ENCODE measurements around the gene ALG9. TPM values are rescaled to one million over a fixed set of nuclear protein-coding genes. Genes with fewer than 3 reads are reported as not detected.

Gene ALG9
- polyA plus RNA-seq, 1 donor from 2014 or later: 92.1 TPM

DNA sequence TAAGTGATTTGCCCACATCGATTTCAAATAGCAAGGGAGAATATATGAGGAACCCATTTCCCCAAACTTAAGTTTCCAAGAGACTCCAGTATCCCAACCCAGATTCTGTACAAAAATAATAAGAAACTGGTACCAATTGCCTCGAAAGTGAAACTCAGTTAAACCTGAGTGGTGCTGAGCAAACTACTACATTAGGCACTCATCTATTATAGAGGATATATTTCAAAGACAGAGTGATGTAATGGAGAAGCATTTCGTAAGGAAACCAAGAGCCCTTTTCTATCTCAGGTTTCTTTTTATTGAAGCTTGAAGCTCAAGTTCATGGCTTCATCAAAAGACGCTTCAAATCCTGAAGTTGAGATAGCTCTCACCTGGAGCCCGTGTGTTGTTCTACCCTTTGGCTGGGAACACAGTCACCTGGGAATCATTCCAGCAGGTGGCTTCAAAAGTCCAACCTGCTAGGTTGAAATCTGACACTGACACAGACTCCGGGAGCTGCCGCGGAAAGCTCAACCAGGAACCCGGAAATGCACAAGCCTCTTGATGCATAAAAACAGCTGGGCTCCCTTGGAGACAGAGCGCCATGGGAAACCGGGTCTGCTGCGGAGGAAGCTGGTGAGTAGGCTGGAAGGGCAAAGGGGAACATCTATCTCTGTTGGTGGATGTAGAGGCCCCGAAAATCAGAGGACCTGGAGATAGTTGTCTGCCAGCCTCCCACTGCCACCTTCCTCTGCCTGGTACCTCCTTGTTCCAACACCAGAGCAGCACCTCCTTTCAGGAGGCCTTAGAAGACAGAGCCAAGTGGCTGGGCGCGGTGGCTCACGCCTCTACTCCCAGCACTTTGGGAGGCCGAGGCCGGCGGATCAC is 47.2 kb upstream of the ALG9 start, which contains the start of gene C11orf52:
C11orf52 (plus strand) TSS at position 524 of the 867 bp plus-strand sequence; CDS start at position 584, 60 bp downstream.
- no peaks in the 10 kb centered on the region for H3K9me3 ChIP-seq (ENCODE audit: low read length)
- H3K4me2 ChIP-seq (ENCODE audit: low read length): no peak within 1 kb of the TSS
- H3K36me3 ChIP-seq (ENCODE audit: insufficient read depth, low read length): no peaks in the 10 kb centered on the region
- H3F3A ChIP-seq (ENCODE audit: insufficient read depth, low read length, poor library complexity, severe bottlenecking): no peaks in the 10 kb centered on the region
- no peaks in the 10 kb centered on the region for H4K20me1 ChIP-seq (ENCODE audit: insufficient read depth)
- no peaks in the 10 kb centered on the region for H3K27me3 ChIP-seq (ENCODE audit: insufficient read depth, low read depth, low read length)
- TF ChIP-seq MXI1 (conservative IDR thresholded peaks at IDR 0.05; ENCODE audit: poor library complexity, severe bottlenecking) (no peak), POLR2AphosphoS5 (IDR thresholded peaks at IDR 0.05) (no peak), EP300 (conservative IDR thresholded peaks at IDR 0.05; ENCODE audit: poor library complexity, severe bottlenecking) (no peak), EZH2 (IDR thresholded peaks at IDR 0.05; ENCODE audit: borderline replicate concordance, insufficient read depth, low read length, poor library complexity, severe bottlenecking) (no peak), TAF1 (IDR thresholded peaks at IDR 0.05; ENCODE audit: low read depth) (no peak), RAD21 (conservative IDR thresholded peaks at IDR 0.05) (no peak), SMC3 (conservative IDR thresholded peaks at IDR 0.05; ENCODE audit: poor library complexity) (no peak)
- TF ChIP-seq, protein P1, sequence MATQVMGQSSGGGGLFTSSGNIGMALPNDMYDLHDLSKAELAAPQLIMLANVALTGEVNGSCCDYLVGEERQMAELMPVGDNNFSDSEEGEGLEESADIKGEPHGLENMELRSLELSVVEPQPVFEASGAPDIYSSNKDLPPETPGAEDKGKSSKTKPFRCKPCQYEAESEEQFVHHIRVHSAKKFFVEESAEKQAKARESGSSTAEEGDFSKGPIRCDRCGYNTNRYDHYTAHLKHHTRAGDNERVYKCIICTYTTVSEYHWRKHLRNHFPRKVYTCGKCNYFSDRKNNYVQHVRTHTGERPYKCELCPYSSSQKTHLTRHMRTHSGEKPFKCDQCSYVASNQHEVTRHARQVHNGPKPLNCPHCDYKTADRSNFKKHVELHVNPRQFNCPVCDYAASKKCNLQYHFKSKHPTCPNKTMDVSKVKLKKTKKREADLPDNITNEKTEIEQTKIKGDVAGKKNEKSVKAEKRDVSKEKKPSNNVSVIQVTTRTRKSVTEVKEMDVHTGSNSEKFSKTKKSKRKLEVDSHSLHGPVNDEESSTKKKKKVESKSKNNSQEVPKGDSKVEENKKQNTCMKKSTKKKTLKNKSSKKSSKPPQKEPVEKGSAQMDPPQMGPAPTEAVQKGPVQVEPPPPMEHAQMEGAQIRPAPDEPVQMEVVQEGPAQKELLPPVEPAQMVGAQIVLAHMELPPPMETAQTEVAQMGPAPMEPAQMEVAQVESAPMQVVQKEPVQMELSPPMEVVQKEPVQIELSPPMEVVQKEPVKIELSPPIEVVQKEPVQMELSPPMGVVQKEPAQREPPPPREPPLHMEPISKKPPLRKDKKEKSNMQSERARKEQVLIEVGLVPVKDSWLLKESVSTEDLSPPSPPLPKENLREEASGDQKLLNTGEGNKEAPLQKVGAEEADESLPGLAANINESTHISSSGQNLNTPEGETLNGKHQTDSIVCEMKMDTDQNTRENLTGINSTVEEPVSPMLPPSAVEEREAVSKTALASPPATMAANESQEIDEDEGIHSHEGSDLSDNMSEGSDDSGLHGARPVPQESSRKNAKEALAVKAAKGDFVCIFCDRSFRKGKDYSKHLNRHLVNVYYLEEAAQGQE (IDR thresholded peaks at IDR 0.05; ENCODE audit: borderline replicate concordance): no peak
- TF ChIP-seq, protein P2, sequence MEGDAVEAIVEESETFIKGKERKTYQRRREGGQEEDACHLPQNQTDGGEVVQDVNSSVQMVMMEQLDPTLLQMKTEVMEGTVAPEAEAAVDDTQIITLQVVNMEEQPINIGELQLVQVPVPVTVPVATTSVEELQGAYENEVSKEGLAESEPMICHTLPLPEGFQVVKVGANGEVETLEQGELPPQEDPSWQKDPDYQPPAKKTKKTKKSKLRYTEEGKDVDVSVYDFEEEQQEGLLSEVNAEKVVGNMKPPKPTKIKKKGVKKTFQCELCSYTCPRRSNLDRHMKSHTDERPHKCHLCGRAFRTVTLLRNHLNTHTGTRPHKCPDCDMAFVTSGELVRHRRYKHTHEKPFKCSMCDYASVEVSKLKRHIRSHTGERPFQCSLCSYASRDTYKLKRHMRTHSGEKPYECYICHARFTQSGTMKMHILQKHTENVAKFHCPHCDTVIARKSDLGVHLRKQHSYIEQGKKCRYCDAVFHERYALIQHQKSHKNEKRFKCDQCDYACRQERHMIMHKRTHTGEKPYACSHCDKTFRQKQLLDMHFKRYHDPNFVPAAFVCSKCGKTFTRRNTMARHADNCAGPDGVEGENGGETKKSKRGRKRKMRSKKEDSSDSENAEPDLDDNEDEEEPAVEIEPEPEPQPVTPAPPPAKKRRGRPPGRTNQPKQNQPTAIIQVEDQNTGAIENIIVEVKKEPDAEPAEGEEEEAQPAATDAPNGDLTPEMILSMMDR (IDR thresholded peaks at IDR 0.05; ENCODE audit: poor library complexity, severe bottlenecking): no peak
- H3K9ac ChIP-seq (ENCODE audit: low read length): no peak within 1 kb of the TSS
- H2AFZ ChIP-seq (ENCODE audit: low read depth, low read length): no peak within 1 kb of the TSS
- H3K79me2 ChIP-seq (replicated peaks; ENCODE audit: insufficient read depth, low read length): no peaks in the 10 kb centered on the region
- H3K4me3 ChIP-seq (ENCODE audit: low read length): no peak within 1 kb of the TSS
- H3K9me2 ChIP-seq (ENCODE audit: insufficient read depth, low read length): no peaks in the 10 kb centered on the region
- no peak within 1 kb of the TSS for H3K27ac ChIP-seq (ENCODE audit: low read length)

DNA sequence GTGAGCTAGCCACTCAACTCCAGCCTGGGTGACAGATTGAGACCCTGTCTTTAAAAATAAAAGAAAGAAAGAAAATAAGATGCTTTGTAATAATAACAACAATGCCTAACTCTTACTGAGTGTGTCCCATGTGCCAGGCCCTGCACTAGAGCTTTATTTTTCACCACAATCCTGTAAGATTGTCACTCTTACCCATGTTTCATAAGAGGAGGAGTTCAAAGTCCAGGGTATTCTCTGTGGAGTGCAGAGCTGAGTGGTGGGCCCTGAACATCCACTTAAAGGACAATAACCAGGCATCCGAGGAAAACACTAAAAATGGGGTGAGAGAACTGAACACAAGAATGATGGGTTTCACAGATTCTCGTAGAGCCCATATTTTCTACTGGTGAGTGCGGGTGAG is 46.4 kb upstream of the ALG9 start:
- no peak overlapping the region for H3K4me2 ChIP-seq (ENCODE audit: low read length)
- H3F3A ChIP-seq (ENCODE audit: insufficient read depth, low read length, poor library complexity, severe bottlenecking): no peaks in the 10 kb centered on the region
- no peak overlapping the region for H2AFZ ChIP-seq (ENCODE audit: low read depth, low read length)
- H3K9me2 ChIP-seq (ENCODE audit: insufficient read depth, low read length): no peaks in the 10 kb centered on the region
- no peaks in the 10 kb centered on the region for H3K79me2 ChIP-seq (replicated peaks; ENCODE audit: insufficient read depth, low read length)
- TF ChIP-seq, protein P1 (IDR thresholded peaks at IDR 0.05; ENCODE audit: borderline replicate concordance): no peak
- TF ChIP-seq, protein P2 (IDR thresholded peaks at IDR 0.05; ENCODE audit: poor library complexity, severe bottlenecking): no peak
- no peaks in the 10 kb centered on the region for H3K36me3 ChIP-seq (ENCODE audit: insufficient read depth, low read length)
- H3K4me3 ChIP-seq (ENCODE audit: low read length): no peak overlapping the region
- H3K9ac ChIP-seq (ENCODE audit: low read length): no peak overlapping the region
- H3K9me3 ChIP-seq (ENCODE audit: low read length): no peaks in the 10 kb centered on the region
- H3K27ac ChIP-seq (ENCODE audit: low read length): no peak overlapping the region
- no peaks in the 10 kb centered on the region for H4K20me1 ChIP-seq (ENCODE audit: insufficient read depth)
- H3K27me3 ChIP-seq (ENCODE audit: insufficient read depth, low read depth, low read length): no peaks in the 10 kb centered on the region

All from neural cell (in vitro differentiated cells).